COLO829 (cell line): ENCODE measurements around the gene TXNDC12.
"Not testable (repeated sequence)": the region's sequence is repeated elsewhere in the genome, so short reads cannot be mapped to it uniquely, and the experiment has no call there.

Experiments
- DNase-seq: peaks from one replicate; pipeline ENCODE4 v3.0.0; 2012; ENCODE audit warnings: low spot score

Gene TXNDC12

GRCh38 chr1:52055066-52055865 is at the start of gene TXNDC12:
Gene TXNDC12 (minus strand): TSS chr1:52055191. CDS start chr1:52055096, 95 bp downstream.
- peak; percentile 85 for DNase-seq

GRCh38 chr1:52102336-52103013 is 47.5 kb upstream of the TXNDC12 start:
- DNase-seq, result no peak

DNA sequence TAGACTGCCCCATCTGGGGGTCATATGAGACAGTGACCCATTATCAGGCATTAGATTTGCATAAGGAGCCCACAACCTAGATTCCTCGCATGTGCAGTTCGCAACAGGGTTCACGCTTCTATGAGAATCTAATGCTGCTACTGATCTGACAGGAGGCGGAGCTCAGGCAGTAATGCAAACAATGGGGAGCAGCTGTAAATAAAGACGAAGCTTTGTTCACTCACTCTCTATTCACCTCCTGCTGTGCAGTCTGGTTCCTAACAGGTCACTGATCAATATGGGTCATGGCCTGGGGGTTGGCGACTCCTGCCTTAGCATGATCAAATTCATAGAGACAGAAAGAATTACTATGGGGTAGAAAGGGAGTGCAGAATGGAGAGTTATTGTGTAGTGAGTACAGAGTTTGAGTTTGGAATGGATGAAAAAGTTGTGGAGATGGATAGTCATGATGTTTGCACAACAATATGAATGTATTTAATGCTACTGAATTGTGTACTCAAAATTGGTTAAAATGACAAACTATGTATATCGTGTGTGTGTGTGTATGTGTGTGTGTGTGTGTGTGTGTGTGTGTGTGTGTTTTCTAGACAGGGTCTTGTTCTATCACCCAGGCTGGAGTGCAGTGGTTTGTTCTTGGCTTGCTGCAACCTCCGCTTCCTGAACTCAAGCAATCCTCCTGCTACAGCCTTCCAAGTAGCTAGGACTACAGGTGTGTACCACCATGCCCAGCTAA is 43.3 kb upstream of the TXNDC12 start:
- DNase-seq, result no peak

DNA sequence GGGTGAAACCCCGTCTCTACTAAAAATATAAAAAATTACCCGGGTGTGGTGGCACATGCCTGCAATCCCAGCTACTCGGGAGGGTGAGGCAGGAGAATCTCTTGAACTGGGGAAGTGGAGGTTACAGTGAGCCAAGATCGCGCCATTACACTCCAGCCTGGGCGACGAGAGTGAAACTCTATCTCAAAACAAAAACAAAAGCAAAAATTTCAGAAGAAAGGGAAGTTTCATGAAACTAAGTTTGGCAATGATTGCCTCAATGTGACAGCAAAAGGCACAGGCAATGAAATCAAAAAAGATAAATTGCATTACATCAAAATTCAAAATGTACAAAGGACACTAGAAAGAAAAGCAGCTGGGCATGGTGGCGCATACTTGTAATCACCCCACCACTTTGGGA is 41.2 kb upstream of the TXNDC12 start:
- DNase-seq, result no peak

DNA sequence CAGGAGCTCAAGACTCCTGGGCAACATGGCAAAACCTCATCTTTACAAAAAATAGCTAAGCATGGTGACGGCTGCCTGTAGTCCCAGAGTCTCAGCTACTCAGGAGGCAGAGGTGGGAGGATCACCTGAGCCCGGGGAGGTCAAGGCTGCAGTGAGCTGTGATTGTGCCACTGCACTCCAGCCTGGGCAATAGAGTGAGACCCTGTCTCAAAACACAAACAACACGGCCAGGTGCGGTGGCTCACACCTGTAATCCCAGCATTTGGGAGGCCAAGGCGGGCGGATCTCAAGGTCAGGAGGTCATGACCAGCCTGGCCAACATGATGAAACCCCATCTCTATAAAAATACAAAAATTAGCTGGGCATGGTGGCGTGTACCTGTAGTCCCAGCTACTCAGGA is 39.3 kb upstream of the TXNDC12 start:
- not testable (repeated sequence) for DNase-seq

- DNase-seq, result not testable (repeated sequence)
These were observed 32.9 kb upstream of the TXNDC12 start for GRCh38 chr1:52087892-52088291.

GRCh38 chr1:52080014-52080415 is 25.0 kb upstream of the TXNDC12 start:
- DNase-seq, result peak; percentile 19

DNA sequence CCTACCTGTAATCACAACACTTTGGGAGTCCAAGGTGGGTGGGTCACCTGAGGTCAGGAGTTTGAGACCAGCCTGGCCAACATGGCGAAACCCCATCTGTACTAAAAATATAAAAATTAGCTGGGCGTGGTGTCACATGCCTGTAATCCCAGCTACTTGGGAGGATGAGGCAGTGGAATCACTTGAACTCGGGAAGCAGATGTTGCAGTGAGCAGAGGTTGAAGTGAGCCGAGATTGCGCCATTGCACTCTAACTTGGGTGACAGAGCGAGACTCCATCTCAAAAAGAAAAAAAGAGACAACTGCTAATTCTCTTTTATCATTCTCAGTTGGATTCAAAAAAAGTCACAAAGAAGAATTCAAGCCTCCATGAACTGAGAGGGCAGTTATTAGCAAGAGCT is 22.3 kb upstream of the TXNDC12 start:
- DNase-seq, result not testable (repeated sequence)

DNA sequence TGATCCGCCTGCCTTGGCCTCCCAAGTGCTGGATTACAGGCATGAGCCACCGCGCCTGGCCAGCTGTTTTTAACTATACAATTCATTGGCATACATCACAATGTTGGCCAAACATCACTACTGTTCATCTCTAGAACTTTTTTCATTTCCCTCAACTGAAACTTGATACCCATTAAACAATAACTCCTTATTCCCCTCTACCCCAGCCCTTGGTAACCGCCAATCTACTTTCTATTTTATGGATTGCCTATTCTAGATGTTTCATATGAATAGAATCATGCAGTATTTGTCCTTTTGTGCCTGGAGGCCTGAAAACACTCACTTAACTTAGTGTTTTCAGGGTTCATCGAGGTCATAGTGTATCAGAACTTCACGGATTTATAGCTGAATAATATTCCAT is 17.3 kb upstream of the TXNDC12 start:
- DNase-seq, result peak; percentile 61

DNA sequence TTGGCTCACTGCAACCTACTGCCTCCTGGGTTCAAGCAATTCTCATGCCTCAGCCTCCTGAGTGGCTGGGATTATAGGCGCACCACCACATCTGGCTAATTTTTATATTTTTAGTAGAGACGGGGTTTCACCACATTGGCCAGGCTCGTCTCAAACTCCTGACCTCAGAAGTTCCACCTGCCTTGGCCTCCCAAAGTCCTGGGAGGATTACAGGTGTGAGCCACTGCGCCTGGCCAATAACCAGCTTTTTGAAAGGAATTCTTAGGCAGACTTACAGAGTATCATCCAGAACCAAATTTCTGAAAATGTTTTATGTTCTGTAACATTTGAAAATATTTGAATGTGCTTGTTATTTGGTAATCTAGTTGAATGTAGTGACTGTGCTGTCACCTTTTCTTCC is 15.7 kb upstream of the TXNDC12 start:
- DNase-seq, result no peak

DNA sequence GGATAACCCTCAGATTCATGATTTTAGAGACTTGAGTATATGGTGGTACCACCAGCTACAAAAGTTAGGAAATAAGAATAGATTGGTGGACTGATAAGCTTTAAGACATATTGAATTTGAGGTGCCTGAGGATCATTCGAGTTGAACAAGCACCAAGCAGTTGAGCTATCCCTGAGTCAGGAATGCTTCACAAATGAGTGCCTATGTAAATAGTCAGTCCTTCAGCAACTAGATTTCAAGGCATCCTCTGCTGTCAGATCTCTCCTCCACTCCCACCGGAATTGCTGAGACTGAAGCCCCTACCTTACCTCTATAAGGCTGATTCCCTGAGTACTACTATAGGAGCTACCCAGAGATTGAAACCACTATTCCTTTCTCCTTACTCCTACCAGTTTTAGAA is 8.2 kb upstream of the TXNDC12 start:
- no peak for DNase-seq

DNA sequence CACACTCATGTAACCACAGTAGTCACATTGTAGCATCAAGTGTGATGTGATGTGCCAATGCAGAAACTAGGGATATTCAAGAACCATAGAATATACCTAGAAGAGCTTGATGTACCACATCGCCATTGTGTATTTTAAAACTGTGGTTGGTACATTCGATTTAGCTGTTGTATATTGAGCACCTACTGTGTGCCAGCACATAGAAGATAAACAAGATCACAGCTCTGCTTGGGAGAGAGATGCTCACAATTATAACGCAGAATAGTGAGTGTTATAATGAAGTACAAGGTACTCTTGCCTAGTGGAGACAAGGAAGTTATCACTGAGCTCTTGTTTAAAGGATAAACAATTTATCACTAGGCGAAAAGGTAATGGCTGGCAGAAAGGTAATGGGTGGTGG is 5.8 kb upstream of the TXNDC12 start:
- no peak for DNase-seq

DNA sequence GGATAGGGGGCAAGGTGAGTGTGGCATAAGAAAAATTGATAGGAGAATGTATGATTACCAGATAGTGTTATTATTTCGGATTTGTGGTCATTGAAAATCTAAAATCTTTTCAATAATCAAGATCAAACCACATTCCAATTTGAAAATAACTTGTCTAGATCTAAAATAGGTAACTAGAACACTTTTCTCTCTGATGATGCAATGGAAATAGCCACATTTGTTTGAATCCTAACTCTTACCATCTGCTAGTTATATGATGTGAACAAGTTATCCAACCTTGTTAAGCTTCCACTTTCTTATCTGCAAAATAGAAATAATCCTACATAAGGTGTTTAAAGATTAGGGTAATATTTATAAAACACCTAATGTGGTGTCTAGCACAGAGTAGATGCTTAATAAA is 4.9 kb upstream of the TXNDC12 start:
- DNase-seq, result no peak

DNA sequence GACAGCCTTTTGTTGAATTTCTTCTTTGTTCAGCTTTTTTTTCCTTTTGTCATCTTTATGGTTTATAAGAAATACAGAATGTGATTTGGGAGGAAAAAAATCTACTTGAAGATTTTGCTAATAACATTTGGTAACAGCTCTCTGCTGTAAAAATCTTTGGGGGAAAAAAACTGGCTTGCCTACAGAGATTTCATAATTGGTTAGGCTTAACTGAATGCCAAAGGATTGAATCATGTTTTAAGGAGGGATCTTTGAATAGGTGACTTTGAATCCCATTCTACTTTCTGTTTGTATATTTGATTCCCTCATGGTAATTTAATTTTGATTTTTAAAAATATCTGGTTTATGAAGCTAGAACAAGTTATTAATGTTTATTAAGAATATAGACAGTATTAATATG is 4.3 kb upstream of the TXNDC12 start:
- no peak for DNase-seq

DNA sequence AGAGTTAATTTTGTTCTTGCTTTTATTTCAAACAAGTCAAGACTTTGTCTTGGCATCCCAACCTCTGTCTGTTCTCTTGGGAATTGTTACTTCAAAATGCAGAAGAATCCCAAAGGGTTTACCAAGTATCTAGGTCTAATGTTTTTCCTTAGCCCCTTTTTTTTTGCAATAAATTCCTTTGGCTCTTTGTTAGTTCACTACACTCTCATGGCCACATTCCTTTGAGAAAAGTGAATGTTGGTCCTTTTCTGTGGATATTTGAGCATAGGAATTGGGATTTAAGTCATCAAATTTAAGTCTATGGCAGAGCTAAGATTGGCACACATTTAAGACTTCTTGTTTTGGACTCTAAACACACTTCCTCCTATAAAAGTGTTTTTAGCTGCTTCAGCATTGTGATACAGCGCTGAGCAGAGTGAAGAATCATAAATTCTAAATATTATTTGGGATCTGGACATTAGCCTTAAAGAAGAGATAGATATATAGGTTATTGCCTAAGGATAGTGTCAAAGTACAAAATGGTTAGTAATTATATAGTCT is 3.0 kb upstream of the TXNDC12 start:
- no peak for DNase-seq

DNA sequence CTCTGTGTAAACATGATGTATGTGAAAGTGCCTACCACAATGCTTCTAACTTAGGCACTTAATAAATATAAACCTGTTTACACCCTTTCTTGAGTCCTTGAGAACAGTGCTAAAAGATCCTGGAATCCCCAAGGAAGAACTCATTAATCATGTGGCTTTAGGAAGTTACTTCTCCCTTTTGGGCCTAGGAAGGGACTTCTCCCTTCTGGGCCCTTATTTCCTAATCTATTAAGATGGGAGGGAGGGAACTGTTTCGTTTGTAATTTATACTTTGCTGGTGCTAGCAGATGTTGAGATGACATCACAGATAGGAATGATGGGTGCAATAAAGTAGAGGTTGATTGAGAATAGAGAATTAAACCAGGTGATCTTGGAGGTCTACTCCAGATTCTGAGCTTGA is 2.3 kb upstream of the TXNDC12 start:
- DNase-seq, result no peak

DNA sequence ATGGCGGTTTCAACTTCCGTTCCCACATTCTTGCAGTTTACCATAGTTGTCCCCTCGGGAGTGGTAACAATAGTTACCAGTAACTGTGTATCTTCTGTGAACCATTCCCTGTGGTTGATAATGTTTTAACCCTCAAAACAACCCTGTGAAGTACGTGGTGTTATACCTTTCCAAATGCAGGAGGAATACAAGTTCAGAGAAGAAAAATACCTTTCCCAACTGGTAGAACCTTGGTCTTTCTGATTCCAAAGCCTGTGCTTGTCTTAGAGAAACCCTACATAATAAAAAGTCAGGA is 1.9 kb upstream of the TXNDC12 start:
- DNase-seq, result no peak

DNA sequence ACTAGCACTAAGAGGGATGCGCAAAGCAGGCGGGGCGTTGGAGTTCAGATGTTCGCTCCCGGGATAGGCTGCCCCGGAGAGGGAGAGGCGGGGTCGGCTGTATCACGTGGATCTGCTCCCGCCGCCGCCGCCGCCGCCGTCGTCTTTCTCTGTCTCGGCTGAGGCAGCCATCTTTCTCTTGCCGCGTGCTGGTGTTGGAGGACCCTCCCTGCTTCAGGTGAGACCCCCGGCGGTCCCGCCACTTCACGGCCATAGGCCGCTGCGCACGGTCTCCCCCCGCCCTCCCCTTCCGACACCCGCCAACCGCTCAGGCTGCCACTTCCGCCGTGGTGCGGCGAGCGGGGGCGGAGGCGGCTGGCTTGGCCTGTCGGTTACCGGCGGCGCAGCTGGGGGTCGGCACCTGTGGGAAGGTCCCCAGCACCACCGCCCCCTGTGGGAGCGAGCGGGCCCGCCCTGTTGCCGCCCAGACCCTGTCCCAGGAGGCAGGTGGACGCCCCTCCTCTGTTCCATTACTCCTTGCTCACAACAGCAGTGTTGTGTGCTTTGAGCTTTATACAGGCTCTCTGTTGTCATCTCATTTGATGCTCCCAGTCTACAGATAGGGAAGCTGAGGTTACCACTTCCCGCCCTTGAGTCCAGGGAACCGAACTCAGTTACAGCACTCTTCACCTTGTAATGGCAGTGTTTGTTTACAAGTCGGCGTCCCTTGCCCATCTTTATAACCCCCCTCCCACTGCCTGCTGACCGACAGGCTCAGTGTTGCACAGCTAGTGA is 1.4 kb upstream of the TXNDC12 start, which contains the start of gene BTF3L4:
Gene BTF3L4 (plus strand): TSS at position 133 of the 774 bp plus-strand sequence. CDS start 3,553 bp downstream, outside the sequence.
- DNase-seq, result peak; percentile 84

- no peak for DNase-seq
These were observed 823 bp upstream of the TXNDC12 start for GRCh38 chr1:52055866-52056162.

GRCh38 chr1:52054496-52055065 is 410 bp downstream of the TXNDC12 start:
- DNase-seq, result no peak

GRCh38 chr1:52053862-52054261 is 1.1 kb downstream of the TXNDC12 start:
- no peak for DNase-seq

- not testable (repeated sequence) for DNase-seq
These were observed 5.7 kb downstream of the TXNDC12 start for GRCh38 chr1:52049337-52049736.
